HEK293 (cell line): Measurements from ENCODE around the gene FLNA.

Source experiments
- REST ChIP-seq: fragments of 450-650 bp; formaldehyde crosslinking; IDR thresholded peaks from 2 replicates; pipeline ENCODE4 v1.5.1; 2016; ENCODE audit warnings: missing biosample characterization, missing genetic modification characterization
- SCRT1 ChIP-seq: fragments of 450-650 bp; formaldehyde crosslinking; IDR thresholded peaks from 2 replicates; pipeline ENCODE4 v1.5.1; 2016; ENCODE audit warnings: missing biosample characterization, missing genetic modification characterization, borderline replicate concordance
- ZBTB48 ChIP-seq: fragments of 450-650 bp; formaldehyde crosslinking; IDR thresholded peaks from 2 replicates; pipeline ENCODE4 v1.5.1; 2016; ENCODE audit warnings: missing biosample characterization, missing genetic modification characterization
- ZFP3 ChIP-seq: fragments of 450-650 bp; formaldehyde crosslinking; IDR thresholded peaks from 2 replicates; pipeline ENCODE4 v1.5.1; 2016; ENCODE audit warnings: low read depth, missing biosample characterization, missing genetic modification characterization
- ZIC2 ChIP-seq: fragments of 450-650 bp; formaldehyde crosslinking; IDR thresholded peaks from 2 replicates; pipeline ENCODE4 v1.5.1; 2016; ENCODE audit warnings: missing biosample characterization, missing genetic modification characterization
- ZNF174 ChIP-seq: fragments of 450-650 bp; formaldehyde crosslinking; IDR thresholded peaks from 2 replicates; pipeline ENCODE4 v1.5.0; 2017; ENCODE audit warnings: missing biosample characterization, mild to moderate bottlenecking, missing genetic modification characterization
- ZNF175 ChIP-seq: fragments of 450-650 bp; formaldehyde crosslinking; IDR thresholded peaks from 2 replicates; pipeline ENCODE4 v1.5.1; 2016; ENCODE audit warnings: missing biosample characterization, missing genetic modification characterization
- ZNF2 ChIP-seq: fragments of 450-650 bp; formaldehyde crosslinking; IDR thresholded peaks from 2 replicates; pipeline ENCODE4 v1.5.1; 2016; ENCODE audit warnings: missing biosample characterization, missing genetic modification characterization
- ZNF221 ChIP-seq: fragments of 450-650 bp; formaldehyde crosslinking; IDR thresholded peaks from 2 replicates; pipeline ENCODE4 v1.5.1; 2017; ENCODE audit warnings: missing biosample characterization, missing genetic modification characterization, borderline replicate concordance
- ZNF266 ChIP-seq: fragments of 450-650 bp; formaldehyde crosslinking; IDR thresholded peaks from 2 replicates; pipeline ENCODE4 v1.5.1; 2016; ENCODE audit warnings: missing biosample characterization, missing genetic modification characterization, low read depth
- ZNF302 ChIP-seq: fragments of 450-650 bp; formaldehyde crosslinking; IDR thresholded peaks from 2 replicates; pipeline ENCODE4 v1.5.1; 2016; ENCODE audit warnings: missing biosample characterization, missing genetic modification characterization, low read depth
- ZNF423 ChIP-seq: fragments of 450-650 bp; formaldehyde crosslinking; IDR thresholded peaks from 2 replicates; pipeline ENCODE4 v1.5.1; 2016; ENCODE audit warnings: missing biosample characterization, missing genetic modification characterization
- ZNF473 ChIP-seq: fragments of 450-650 bp; formaldehyde crosslinking; IDR thresholded peaks from 2 replicates; pipeline ENCODE4 v1.5.1; 2017; ENCODE audit warnings: missing biosample characterization, missing genetic modification characterization
- ZNF48 ChIP-seq: fragments of 450-650 bp; formaldehyde crosslinking; IDR thresholded peaks from 2 replicates; pipeline ENCODE4 v1.5.1; 2016; ENCODE audit warnings: missing biosample characterization, missing genetic modification characterization
- ZNF639 ChIP-seq: fragments of 450-650 bp; formaldehyde crosslinking; IDR thresholded peaks from 2 replicates; pipeline ENCODE4 v1.5.1; 2016; ENCODE audit warnings: missing biosample characterization, missing genetic modification characterization
- ZNF701 ChIP-seq: fragments of 450-650 bp; formaldehyde crosslinking; IDR thresholded peaks from 2 replicates; pipeline ENCODE4 v1.5.1; 2016; ENCODE audit warnings: missing biosample characterization, missing genetic modification characterization
- ZNF792 ChIP-seq: fragments of 450-650 bp; formaldehyde crosslinking; IDR thresholded peaks from 2 replicates; pipeline ENCODE4 v1.5.1; 2016; ENCODE audit warnings: missing biosample characterization, missing genetic modification characterization
- ZSCAN5A ChIP-seq: fragments of 450-650 bp; formaldehyde crosslinking; IDR thresholded peaks from 2 replicates; pipeline ENCODE4 v1.5.1; 2016; ENCODE audit warnings: missing biosample characterization, missing genetic modification characterization
- TF ChIP-seq, protein P1 (sequence below): fragments of 450-650 bp; formaldehyde crosslinking; IDR thresholded peaks from 2 replicates; pipeline ENCODE4 v1.5.1; 2017; ENCODE audit warnings: missing biosample characterization, missing genetic modification characterization
- TF ChIP-seq, protein P2 (sequence below): fragments of 450-650 bp; formaldehyde crosslinking; IDR thresholded peaks from 2 replicates; pipeline ENCODE4 v1.5.1; 2016; ENCODE audit warnings: missing biosample characterization, missing genetic modification characterization, borderline replicate concordance
- TF ChIP-seq, protein P3 (sequence below): fragments of 450-650 bp; formaldehyde crosslinking; IDR thresholded peaks from 2 replicates; pipeline ENCODE4 v1.5.1; 2017; ENCODE audit warnings: missing biosample characterization, missing genetic modification characterization

The FLNA gene

GRCh38 chrX:154325541-154325940 lies 48.9 kb downstream of the FLNA start (continued):
- TF ChIP-seq ZBTB48 (tag by site-specific recombination) (no peak), ZNF48 (tag by site-specific recombination) (no peak), ZNF792 (tag by site-specific recombination) (no peak), ZNF701 (tag by site-specific recombination) (no peak), ZNF473 (tag by site-specific recombination) (no peak), ZNF2 (0 out of 2 replicates have a peak, but pooled peaks have one; percentile 31), ZIC2 (tag by site-specific recombination) (no peak), ZNF221 (no peak), ZNF266 (tag by site-specific recombination) (no peak), ZNF423 (tag by site-specific recombination) (no peak), ZSCAN5A (no peak), ZFP3 (no peak), SCRT1 (tag by site-specific recombination) (no peak), ZNF639 (tag by site-specific recombination) (no peak), ZNF302 (no peak), REST (tag by site-specific recombination) (0 out of 2 replicates have a peak, but pooled peaks have one; percentile 23), ZNF175 (tag by site-specific recombination) (no peak), ZNF174 (tag by site-specific recombination) (no peak)
- TF ChIP-seq, protein P1, sequence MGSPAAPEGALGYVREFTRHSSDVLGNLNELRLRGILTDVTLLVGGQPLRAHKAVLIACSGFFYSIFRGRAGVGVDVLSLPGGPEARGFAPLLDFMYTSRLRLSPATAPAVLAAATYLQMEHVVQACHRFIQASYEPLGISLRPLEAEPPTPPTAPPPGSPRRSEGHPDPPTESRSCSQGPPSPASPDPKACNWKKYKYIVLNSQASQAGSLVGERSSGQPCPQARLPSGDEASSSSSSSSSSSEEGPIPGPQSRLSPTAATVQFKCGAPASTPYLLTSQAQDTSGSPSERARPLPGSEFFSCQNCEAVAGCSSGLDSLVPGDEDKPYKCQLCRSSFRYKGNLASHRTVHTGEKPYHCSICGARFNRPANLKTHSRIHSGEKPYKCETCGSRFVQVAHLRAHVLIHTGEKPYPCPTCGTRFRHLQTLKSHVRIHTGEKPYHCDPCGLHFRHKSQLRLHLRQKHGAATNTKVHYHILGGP (tag by site-specific recombination), result no peak
- TF ChIP-seq, protein P2, sequence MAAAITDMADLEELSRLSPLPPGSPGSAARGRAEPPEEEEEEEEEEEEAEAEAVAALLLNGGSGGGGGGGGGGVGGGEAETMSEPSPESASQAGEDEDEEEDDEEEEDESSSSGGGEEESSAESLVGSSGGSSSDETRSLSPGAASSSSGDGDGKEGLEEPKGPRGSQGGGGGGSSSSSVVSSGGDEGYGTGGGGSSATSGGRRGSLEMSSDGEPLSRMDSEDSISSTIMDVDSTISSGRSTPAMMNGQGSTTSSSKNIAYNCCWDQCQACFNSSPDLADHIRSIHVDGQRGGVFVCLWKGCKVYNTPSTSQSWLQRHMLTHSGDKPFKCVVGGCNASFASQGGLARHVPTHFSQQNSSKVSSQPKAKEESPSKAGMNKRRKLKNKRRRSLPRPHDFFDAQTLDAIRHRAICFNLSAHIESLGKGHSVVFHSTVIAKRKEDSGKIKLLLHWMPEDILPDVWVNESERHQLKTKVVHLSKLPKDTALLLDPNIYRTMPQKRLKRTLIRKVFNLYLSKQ (tag by site-specific recombination), result no peak
- TF ChIP-seq, protein P3, sequence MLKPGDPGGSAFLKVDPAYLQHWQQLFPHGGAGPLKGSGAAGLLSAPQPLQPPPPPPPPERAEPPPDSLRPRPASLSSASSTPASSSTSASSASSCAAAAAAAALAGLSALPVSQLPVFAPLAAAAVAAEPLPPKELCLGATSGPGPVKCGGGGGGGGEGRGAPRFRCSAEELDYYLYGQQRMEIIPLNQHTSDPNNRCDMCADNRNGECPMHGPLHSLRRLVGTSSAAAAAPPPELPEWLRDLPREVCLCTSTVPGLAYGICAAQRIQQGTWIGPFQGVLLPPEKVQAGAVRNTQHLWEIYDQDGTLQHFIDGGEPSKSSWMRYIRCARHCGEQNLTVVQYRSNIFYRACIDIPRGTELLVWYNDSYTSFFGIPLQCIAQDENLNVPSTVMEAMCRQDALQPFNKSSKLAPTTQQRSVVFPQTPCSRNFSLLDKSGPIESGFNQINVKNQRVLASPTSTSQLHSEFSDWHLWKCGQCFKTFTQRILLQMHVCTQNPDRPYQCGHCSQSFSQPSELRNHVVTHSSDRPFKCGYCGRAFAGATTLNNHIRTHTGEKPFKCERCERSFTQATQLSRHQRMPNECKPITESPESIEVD, result peak; percentile 89
